Measurements from ENCODE around the gene IL1R1. TPM values are rescaled to one million over a fixed set of nuclear protein-coding genes. Genes with fewer than 3 reads are reported as not detected.
A peak's percentile ranks its signal among the peaks of the same experiment; 100 is the strongest.

The IL1R1 gene
- total and polyA plus RNA-seq, 11 donors, result 10.9 to 49.0 (median 19.6) TPM

DNA sequence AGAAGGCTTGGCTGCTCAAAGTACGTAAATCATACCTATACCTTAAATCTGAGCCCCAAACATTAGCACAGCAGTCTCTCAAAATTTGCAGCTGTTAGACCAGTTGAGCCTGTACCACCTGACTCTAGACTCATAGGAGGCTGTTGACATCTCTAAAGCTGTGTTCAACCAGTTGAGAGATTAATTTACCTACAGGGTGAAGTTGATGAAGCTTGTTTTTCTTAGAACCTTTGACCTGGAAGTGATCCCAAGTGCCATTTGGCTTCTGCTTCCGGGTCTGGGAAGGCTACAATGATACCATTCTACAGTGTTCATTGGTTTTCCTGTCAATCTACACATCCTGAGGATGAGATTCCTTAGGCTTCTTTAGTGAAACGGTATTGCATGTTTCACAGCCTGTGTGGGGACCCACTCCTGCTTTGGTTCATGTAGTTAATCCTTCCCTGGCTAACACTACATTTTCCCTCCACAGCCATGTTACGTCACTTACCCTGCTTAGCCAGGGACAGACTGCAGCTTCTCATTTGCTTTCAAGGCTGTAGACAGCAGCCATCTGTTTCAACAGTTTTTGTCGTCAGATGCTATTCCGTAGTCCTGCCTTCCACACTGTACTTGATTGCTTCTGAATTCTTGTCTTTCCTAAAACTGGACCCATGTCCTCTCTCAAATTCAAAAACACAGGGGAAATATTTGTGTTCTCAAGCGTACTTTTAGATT lies 39.5 kb downstream of the IL1R1 start:
- 73 to 75% (median 74%) methylated on average over 7 of the region's 7 CpGs for WGBS, 4 donors
- ATAC-seq (peak; percentile 56 to 75 (median 74)), DNase-seq (peak in 3 of 5 donors; percentile 20 to 38 (median 27))
- Histone ChIP-seq H3K4me1 (peaks cover 0 to 31% (median 6%) of the 10 kb centered on the region in 12 donors), H3K9me3 (no peaks in the 10 kb centered on the region), H3K36me3 (peaks cover 0 to 12% (median 4%) of the 10 kb centered on the region in 9 donors), H3K4me3 (no peak overlapping the region), H3K27ac (peak overlapping the region in 2 of 12 donors; percentile 5 to 12), H3K27me3 (peaks cover 0 to 3% (median 0%) of the 10 kb centered on the region in 9 donors)
- intact Hi-C loops (cut with DNase I), result loop anchor here in 1 of 10 donors (10.0 kb wide), 1 partner anchor 173 kb away; the partner anchor contains the start of gene IL18R1
- TF ChIP-seq, protein P1, sequence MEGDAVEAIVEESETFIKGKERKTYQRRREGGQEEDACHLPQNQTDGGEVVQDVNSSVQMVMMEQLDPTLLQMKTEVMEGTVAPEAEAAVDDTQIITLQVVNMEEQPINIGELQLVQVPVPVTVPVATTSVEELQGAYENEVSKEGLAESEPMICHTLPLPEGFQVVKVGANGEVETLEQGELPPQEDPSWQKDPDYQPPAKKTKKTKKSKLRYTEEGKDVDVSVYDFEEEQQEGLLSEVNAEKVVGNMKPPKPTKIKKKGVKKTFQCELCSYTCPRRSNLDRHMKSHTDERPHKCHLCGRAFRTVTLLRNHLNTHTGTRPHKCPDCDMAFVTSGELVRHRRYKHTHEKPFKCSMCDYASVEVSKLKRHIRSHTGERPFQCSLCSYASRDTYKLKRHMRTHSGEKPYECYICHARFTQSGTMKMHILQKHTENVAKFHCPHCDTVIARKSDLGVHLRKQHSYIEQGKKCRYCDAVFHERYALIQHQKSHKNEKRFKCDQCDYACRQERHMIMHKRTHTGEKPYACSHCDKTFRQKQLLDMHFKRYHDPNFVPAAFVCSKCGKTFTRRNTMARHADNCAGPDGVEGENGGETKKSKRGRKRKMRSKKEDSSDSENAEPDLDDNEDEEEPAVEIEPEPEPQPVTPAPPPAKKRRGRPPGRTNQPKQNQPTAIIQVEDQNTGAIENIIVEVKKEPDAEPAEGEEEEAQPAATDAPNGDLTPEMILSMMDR (IDR thresholded peaks at IDR 0.05), result no peak
- no peak for TF ChIP-seq POLR2A (IDR thresholded peaks at IDR 0.05)

- ATAC-seq (no peak), DNase-seq (no peak)
- H3K4me1 ChIP-seq, result peaks cover 0 to 27% (median 8%) of the 10 kb centered on the region in 12 donors
- H3K4me3 ChIP-seq, result no peak overlapping the region
- no peak overlapping the region for H3K27ac ChIP-seq
- TF ChIP-seq, protein P1 (IDR thresholded peaks at IDR 0.05), result no peak
- TF ChIP-seq POLR2A (IDR thresholded peaks at IDR 0.05), result no peak
- WGBS, 4 donors, result 68 to 86% (median 80%) methylated on average over 2 of the region's 2 CpGs
- H3K36me3 ChIP-seq, result no peaks in the 10 kb centered on the region
- no peaks in the 10 kb centered on the region for H3K9me3 ChIP-seq
- intact Hi-C loops (cut with DNase I), result loop anchor here in 2 of 10 donors (2.0 to 10.0 kb wide), 2 partner anchors 57 to 171 kb away; partner anchors contain the start of gene IL18R1 (in 1 of the 2)
- H3K27me3 ChIP-seq, result peaks cover 0 to 3% (median 0%) of the 10 kb centered on the region in 9 donors
Observed at GRCh38 chr2:102184018-102184417, 41.5 kb downstream of the IL1R1 start.

GRCh38 chr2:102184568-102184967 lies 42.0 kb downstream of the IL1R1 start:
- ATAC-seq (no peak), DNase-seq (no peak)
- Histone ChIP-seq H3K4me1 (peaks cover 0 to 24% (median 5%) of the 10 kb centered on the region in 12 donors), H3K4me3 (no peak overlapping the region), H3K27me3 (peaks cover 0 to 3% (median 0%) of the 10 kb centered on the region in 9 donors), H3K36me3 (no peaks in the 10 kb centered on the region), H3K27ac (no peak overlapping the region), H3K9me3 (no peaks in the 10 kb centered on the region)
- intact Hi-C loops (cut with DNase I), result loop anchor here in 2 of 10 donors (2.0 to 10.0 kb wide), 2 partner anchors 56 to 170 kb away; partner anchors contain the start of gene IL18R1 (in 1 of the 2)
- 96 to 100% (median 99%) methylated on average over 1 of the region's 1 CpG for WGBS, 4 donors
- TF ChIP-seq, protein P1 (IDR thresholded peaks at IDR 0.05), result no peak
- TF ChIP-seq POLR2A (IDR thresholded peaks at IDR 0.05), result no peak

GRCh38 chr2:102185347-102185746 lies 42.8 kb downstream of the IL1R1 start:
- 18 to 35% (median 26%) methylated on average over 2 of the region's 2 CpGs for WGBS, 4 donors
- H3K27ac ChIP-seq, result no peak overlapping the region
- DNase-seq (no peak), ATAC-seq (peak in 1 of 4 donors; percentile 28)
- no peaks in the 10 kb centered on the region for H3K36me3 ChIP-seq
- H3K4me3 ChIP-seq, result no peak overlapping the region
- H3K4me1 ChIP-seq, result peaks cover 0 to 24% (median 5%) of the 10 kb centered on the region in 12 donors
- TF ChIP-seq POLR2A (IDR thresholded peaks at IDR 0.05), result no peak
- TF ChIP-seq, protein P1 (IDR thresholded peaks at IDR 0.05), result peak; percentile 17 to 60 (median 50)
- intact Hi-C loops (cut with DNase I), result loop anchor here in 6 of 10 donors (2.0 to 10.0 kb wide), 4 partner anchors 52 to 169 kb away; partner anchors contain the start of gene IL18R1 (in 1 of the 6)
- H3K27me3 ChIP-seq, result peaks cover 0 to 3% (median 0%) of the 10 kb centered on the region in 9 donors
- H3K9me3 ChIP-seq, result no peaks in the 10 kb centered on the region
